ENCODE measurements around the gene NLGN1.

The NLGN1 gene

GRCh38 chr3:173644086-173645082 lies 246.8 kb downstream of the NLGN1 start:
- no peak for DNase-seq

DNA sequence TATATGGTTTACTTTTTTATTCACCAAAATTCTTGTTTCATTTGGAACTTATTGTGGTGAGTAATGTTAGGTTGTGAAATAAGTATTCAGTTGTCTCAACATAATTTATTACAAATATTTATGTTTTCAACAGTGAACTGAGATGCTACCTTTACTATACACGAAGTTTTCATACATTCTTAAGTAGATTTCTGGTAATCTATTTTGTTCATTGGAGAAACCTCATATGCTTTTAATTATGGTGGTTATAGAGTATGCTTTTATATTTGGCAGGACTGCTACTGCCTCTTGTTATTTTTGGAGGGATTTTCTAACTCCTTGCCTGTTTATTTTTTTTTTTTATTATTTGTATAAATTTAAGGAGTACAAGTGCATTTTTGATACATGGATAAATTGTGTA lies 253.1 kb downstream of the NLGN1 start:
- DNase-seq, result no peak

GRCh38 chr3:173652093-173652492 lies 254.5 kb downstream of the NLGN1 start:
- no peak for DNase-seq

- DNase-seq, result no peak
Observed at GRCh38 chr3:173653781-173654180, 256.2 kb downstream of the NLGN1 start.

DNA sequence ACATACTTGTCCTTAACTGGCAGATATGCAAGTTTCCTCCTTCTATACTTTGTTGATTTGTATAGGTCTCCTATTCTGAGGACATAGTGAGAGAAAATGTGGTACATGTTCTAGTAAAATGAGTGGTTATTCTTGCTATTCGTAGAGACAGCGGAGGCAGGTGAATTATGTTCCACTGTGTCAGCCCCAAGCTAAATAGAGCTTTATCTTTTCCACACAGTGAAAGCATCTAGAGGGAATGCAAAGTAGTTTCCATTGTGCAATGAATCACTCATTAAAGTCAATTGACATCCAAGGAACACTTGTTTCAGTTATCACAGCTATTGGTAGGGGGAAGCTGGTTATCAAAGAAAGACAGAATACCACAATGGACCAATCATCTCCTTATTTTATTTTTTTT lies 262.4 kb downstream of the NLGN1 start:
- DNase-seq, result no peak

GRCh38 chr3:173660645-173661299 lies 263.2 kb downstream of the NLGN1 start:
- DNase-seq, result peak; percentile 69

DNA sequence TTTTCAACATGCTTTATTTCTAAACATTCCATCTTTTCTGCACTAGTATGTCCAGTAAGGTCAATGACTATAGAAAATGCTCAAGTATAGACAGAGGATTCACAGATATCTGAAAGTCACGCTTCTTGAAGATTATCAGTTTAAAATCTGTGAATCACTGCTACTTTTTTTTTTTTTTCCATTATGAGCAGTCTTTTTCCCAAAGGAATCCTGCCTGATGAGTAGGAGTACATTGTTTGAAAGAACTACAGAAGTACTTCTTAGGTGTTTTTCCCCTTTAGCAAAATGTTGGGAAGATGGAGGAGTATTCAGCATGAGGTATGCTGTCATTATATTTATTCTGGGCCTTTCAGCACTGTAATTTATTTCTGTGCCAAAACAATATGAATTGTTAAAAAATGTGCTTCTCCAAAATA lies 266.2 kb downstream of the NLGN1 start:
- DNase-seq, result peak; percentile 72

- DNase-seq, result no peak
Observed at GRCh38 chr3:173676094-173676493, 278.6 kb downstream of the NLGN1 start.

- DNase-seq, result no peak
Observed at GRCh38 chr3:173681188-173681678, 283.7 kb downstream of the NLGN1 start.

DNA sequence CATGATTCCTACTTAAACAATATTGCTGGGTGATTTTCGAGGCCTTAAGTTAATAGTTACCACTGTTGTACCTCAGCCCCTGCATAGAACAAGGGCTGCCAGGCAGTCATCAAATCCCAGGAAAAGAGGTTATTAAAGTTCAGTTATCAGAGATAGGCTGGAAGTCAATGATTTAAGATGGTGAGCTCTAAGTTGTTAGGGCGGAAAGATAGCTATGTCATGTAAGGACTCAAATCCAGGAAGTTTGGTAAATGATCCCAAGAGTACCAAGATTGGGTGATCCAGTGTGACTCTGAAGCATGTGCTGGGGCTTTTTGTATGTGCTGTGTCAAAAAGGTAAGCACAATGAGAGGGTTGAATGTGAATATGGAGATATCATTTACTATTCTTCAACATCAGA lies 287.9 kb downstream of the NLGN1 start:
- DNase-seq, result no peak

- no peak for DNase-seq
Observed at GRCh38 chr3:173688216-173688842, 290.8 kb downstream of the NLGN1 start.

DNA sequence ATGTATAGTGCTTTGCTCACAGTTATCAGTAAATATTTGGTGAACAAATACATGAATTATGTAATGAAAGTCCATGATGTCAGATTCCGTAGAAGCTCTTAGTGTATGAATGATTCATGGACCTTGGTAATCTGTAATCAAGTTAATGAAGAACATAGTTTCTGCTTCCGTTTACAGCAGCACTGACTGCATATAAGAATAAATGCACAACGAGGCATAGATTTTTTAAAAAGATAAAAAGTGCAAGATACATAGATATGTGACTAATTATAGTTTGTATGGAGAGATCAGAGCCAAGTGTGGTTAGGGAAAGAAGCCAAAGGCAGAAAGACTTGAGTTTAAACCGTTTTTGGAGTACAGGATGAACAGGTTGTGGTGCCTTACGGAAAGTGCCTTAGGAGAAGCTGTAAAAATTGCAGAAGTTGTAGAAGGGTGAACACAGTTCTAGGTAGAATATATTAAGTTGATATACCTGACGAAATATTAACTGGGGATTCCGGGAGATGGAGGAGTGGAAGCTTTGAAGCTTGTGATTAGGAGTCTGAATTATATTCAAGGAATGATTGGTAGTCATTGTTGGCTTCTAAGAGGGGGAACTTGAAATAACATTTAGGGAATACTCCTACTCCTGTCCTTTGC lies 293.1 kb downstream of the NLGN1 start:
- DNase-seq, result peak; percentile 41

DNA sequence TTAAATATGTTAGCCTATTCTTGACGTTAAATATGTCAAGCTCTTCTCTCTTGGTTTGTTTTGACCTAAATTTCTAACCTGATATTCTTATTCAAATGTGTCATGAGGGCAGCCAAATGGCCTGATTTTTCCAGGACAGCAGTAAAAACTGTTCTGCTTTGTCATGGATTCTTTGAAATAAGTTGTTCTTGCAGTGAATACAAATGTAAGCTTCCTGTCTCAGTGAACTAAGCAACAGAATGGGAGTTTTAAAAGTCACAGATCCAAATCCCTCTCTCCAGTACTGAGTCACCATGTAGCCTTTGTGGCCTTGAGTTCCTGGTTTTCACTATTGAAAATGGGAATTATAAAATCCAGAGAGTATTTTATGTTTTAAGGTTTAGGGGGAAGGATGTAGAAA lies 301.8 kb downstream of the NLGN1 start:
- no peak for DNase-seq

- DNase-seq, result no peak
Observed at GRCh38 chr3:173700336-173700735, 302.8 kb downstream of the NLGN1 start.

DNA sequence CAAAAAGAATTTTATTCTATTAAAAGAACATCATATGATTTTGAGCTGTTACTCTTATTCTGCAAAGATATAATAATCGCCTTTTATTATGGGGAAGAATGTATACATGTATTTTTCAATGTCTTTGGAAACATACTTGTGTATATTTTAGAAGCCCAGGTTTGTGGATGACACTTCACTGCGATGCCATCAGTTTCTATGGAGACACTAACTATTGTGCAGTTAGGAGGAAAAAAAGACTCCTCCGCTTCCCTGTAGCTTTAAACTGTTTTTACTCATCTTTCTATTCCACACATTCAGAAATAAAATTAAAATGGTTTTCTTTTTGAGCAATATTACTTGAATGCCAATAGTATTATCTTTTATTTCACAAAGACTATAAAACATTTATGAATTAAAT lies 305.0 kb downstream of the NLGN1 start:
- no peak for DNase-seq

DNA sequence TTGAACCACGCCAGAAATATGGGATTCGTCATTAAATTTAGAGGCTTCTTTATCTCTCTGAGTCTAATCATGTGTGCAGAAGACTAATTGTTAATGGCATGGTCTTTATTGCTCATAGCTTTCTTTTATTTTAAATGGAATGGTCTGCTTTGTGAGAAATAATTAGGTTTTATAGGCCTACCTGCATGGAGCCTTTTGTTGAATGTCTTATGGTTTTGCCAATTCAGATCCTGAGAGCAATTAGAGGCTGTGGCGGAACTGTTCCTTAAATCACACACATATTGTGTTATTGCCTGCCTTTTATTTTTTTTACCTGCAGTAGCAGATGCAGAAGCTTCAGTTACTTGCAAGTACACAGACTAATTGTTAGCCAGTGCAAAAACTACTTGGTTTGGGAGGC lies 306.2 kb downstream of the NLGN1 start:
- no peak for DNase-seq

GRCh38 chr3:173706630-173707029 lies 309.1 kb downstream of the NLGN1 start:
- DNase-seq, result no peak

- no peak for DNase-seq
Observed at GRCh38 chr3:173708191-173708590, 310.6 kb downstream of the NLGN1 start.

GRCh38 chr3:173709026-173709425 lies 311.5 kb downstream of the NLGN1 start:
- DNase-seq, result peak; percentile 27

GRCh38 chr3:173711619-173712018 lies 314.1 kb downstream of the NLGN1 start:
- DNase-seq, result no peak

DNA sequence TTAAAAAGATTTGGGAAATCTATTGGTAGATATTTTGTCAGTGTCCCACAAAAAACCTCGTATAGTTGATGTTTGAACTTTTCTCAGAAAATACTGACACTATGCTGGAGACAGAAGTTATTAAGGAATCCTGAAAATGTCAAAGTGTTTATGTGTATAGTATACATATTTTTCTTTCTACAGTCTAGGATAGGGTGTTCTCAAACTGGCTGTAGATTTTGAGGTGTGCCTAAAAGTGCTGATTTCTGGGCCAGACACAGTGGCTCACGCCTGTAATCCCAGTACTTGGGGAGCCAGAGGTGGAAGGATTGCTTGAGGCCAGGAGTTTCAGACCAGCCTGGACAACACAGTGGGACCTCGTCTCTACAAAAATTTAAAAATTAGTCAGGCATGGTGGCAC lies 322.0 kb downstream of the NLGN1 start:
- no peak for DNase-seq

DNA sequence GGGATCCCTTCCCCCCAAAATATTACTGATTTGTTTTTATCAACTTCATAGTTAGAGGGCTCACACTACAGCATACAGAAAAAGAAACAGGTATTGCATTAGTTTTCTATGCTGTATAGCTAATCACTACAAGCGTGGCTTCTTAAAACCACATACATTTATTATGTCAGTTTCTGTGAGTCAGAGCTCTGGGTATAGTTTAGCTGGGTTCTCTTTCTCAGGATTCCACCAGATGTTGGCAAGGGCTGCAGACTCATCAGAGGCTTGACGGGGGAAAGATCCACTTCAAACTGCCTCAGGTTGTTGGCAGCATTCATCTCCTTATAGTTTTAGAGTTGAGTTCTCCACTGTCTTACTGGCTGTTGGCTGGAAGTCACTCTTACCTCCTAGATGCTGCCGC lies 328.0 kb downstream of the NLGN1 start:
- peak; percentile 67 for DNase-seq

- DNase-seq, result no peak
Observed at GRCh38 chr3:173730391-173730790, 332.8 kb downstream of the NLGN1 start.
